Measurements from ENCODE around the gene MREG.

DNA sequence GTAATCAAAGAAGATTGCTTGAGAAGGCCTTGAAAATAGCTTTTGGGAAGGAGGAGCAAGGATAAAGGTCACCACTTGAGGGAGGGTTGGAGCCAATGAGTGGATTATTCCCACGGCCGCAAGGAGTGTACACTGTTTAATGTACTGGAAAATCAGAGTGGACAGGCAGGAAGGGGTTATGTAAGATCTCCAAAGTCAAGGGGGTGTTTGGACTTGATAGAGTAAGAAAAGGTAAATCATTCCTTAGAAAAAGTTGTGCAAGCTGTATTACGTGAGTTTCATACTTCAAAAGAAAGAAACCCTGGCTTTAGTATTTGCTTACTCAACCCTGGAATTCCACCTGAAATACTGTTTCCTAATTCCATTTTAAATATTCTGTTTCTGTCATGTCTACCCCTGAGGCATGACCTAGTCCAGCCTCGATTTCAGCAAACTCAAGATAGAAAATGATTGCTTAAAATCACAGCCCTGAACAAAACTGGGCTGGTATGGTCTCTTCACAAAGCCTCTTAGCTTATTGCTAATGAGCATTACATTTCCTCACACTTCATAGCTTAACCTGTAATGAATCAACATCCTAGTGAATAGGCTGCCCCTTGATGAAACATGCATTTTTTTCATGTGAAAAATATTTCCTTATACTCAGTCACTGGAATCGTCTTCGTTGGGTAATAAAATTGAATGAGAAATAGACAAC is 1.1 kb downstream of the MREG start:
- TF ChIP-seq SUZ12 (IDR thresholded peaks at IDR 0.05; ENCODE audit: extremely low read depth, insufficient read depth, insufficient read length) (no peak), YY1 (IDR thresholded peaks at IDR 0.05; ENCODE audit: insufficient read depth, insufficient read length) (no peak), ZNF274 (IDR thresholded peaks at IDR 0.05; ENCODE audit: low read depth, low read length) (no peak)

Data from NT2/D1 (cell line).